Activated T-helper 1 cell treated with anti-CD3 and anti-CD28 coated beads, Interleukin-2, amount 50 U/mL, for 16 hours (primary cell): Measurements from ENCODE around the gene EYA2.

ENCODE experiments used
- DNase-seq, 2 donors: peaks; one replicate each; pipeline ENCODE4 v3.0.0-alpha.2; 2020; ENCODE audit warnings: low read depth in 1 of 2, low spot score in 1 of 2

EYA2 gene

GRCh38 chr20:46978951-46979491, 84.4 kb downstream of the EYA2 start:
- no peak for DNase-seq

- no peak for DNase-seq
Measured at GRCh38 chr20:46979603-46980241, 85.1 kb downstream of the EYA2 start.

- no peak for DNase-seq
Measured at GRCh38 chr20:46981184-46981583, 86.5 kb downstream of the EYA2 start.

GRCh38 chr20:46983466-46983865, 88.8 kb downstream of the EYA2 start:
- no peak for DNase-seq

GRCh38 chr20:46984405-46984804, 89.8 kb downstream of the EYA2 start:
- DNase-seq = no peak

- no peak for DNase-seq
Measured at GRCh38 chr20:46985250-46985649, 90.6 kb downstream of the EYA2 start.

GRCh38 chr20:46985671-46986070, 91.0 kb downstream of the EYA2 start:
- no peak for DNase-seq

- DNase-seq = no peak
Measured at GRCh38 chr20:46987001-46987400, 92.4 kb downstream of the EYA2 start.

- DNase-seq = no peak
Measured at GRCh38 chr20:46990017-46990595, 95.5 kb downstream of the EYA2 start.

GRCh38 chr20:46990596-46991104, 96.0 kb downstream of the EYA2 start:
- DNase-seq = no peak

- DNase-seq = no peak
Measured at GRCh38 chr20:46991168-46991567, 96.5 kb downstream of the EYA2 start.

GRCh38 chr20:46991880-46992639, 97.4 kb downstream of the EYA2 start:
- DNase-seq = no peak

- no peak for DNase-seq
Measured at GRCh38 chr20:46992640-46993035, 98.0 kb downstream of the EYA2 start.

GRCh38 chr20:46993465-46994095, 98.9 kb downstream of the EYA2 start:
- DNase-seq = no peak

GRCh38 chr20:46994341-46994740, 99.7 kb downstream of the EYA2 start:
- DNase-seq = peak in 1 of 2 donors; percentile 17

- DNase-seq = no peak
Measured at GRCh38 chr20:46995561-46996142, 101.0 kb downstream of the EYA2 start.

- DNase-seq = no peak
Measured at GRCh38 chr20:46997187-46997586, 102.5 kb downstream of the EYA2 start.

- DNase-seq = no peak
Measured at GRCh38 chr20:46998477-46999240, 104.0 kb downstream of the EYA2 start.

- DNase-seq = no peak
Measured at GRCh38 chr20:46999801-47000465, 105.3 kb downstream of the EYA2 start.

GRCh38 chr20:47003223-47003622, 108.6 kb downstream of the EYA2 start:
- DNase-seq = no peak
